RWPE2 (cell line): ENCODE results near the gene CFAP65.

Experiments used
- ATAC-seq: fragments of 200-7000 bp; cut with Tn5 transposase; 3 replicates; pipeline ENCODE4 v1.9.1; 2021; ENCODE audit warnings: low read depth
- DNase-seq: peaks from one replicate; pipeline ENCODE4 v3.0.0-alpha.2; 2020; ENCODE audit warnings: low spot score
- H3K27ac ChIP-seq: fragments of 450-650 bp; 2 replicates; pipeline ENCODE4 v1.5.1; 2017; ENCODE audit warnings: mild to moderate bottlenecking; ENCODE audit not compliant: poor library complexity, severe bottlenecking
- H3K27me3 ChIP-seq: fragments of 250-450 bp; sonication (Bioruptor Pico); 2 replicates; pipeline ENCODE4 v1.5.1; 2021; ENCODE audit warnings: mild to moderate bottlenecking, moderate library complexity; ENCODE audit not compliant: insufficient read depth, poor library complexity, severe bottlenecking
- H3K36me3 ChIP-seq: fragments of 250-450 bp; sonication (Bioruptor Pico); 2 replicates; pipeline ENCODE4 v1.5.1; 2020; ENCODE audit warnings: low read depth, mild to moderate bottlenecking, moderate library complexity
- H3K4me1 ChIP-seq: fragments of 250-450 bp; sonication (Bioruptor Pico); 2 replicates; pipeline ENCODE4 v1.5.1; 2021; ENCODE audit warnings: mild to moderate bottlenecking, moderate library complexity; ENCODE audit not compliant: insufficient read depth, poor library complexity, severe bottlenecking
- H3K4me3 ChIP-seq: fragments of 250-450 bp; sonication (Bioruptor Pico); 2 replicates; pipeline ENCODE4 v1.5.1; 2021; ENCODE audit warnings: mild to moderate bottlenecking, moderate library complexity; ENCODE audit not compliant: severe bottlenecking
- H3K9me3 ChIP-seq: fragments of 250-450 bp; sonication (Bioruptor Pico); 2 replicates; pipeline ENCODE4 v1.5.1; 2021; ENCODE audit warnings: mild to moderate bottlenecking, moderate library complexity; ENCODE audit not compliant: severe bottlenecking
- TF ChIP-seq, protein P1 (sequence below): fragments of 450-650 bp; IDR thresholded peaks from one replicate; pipeline ENCODE4 v1.5.1; 2017; ENCODE audit warnings: mild to moderate bottlenecking, moderate library complexity; ENCODE audit not compliant: poor library complexity, severe bottlenecking

Gene CFAP65

DNA sequence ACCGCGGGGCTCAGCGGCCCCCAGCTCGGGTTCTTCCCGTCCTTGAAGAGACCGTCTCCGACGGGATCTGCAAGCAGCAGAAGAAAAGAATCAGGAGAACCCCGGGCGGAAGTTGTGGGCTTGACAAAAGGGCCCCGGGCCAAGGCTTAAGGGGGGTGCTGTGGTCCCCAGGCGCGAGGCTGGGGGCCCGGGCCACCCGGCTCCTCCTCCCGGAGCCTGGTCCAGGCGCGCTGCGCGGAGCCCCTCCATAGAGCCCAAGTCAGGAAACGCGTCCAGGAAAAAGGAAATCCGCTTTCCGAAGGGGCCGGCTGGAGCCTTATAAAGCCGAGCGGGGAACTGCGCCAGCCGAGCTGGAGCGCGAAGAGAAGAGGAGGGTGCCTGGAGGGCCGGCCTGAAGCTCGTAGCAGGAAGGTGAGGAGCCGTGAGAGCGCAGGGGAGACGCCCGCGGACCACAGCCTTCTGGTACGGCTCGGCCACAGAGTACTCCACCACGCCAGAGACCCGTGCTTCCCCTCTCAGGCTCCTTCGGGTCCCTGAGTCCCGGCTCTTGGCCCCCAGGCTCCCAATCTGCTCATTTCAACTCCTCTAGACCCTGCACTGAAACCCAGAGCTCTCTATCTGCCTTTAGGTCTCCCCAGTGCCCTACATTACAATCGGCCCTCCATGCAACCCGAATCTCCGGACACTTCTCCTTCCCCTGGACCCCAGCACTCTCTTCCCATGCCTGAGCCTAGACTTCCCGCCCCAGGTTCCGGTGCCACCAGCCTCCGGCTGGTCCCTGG lies 56.9 kb downstream of the CFAP65 start:
- H3K9me3 ChIP-seq, result no peaks in the 10 kb centered on the region
- peaks cover 95% of the 10 kb centered on the region for H3K27me3 ChIP-seq
- H3K4me1 ChIP-seq, result no peaks in the 10 kb centered on the region
- no peaks in the 10 kb centered on the region for H3K36me3 ChIP-seq
- H3K27ac ChIP-seq, result no peak overlapping the region
- TF ChIP-seq, protein P1, sequence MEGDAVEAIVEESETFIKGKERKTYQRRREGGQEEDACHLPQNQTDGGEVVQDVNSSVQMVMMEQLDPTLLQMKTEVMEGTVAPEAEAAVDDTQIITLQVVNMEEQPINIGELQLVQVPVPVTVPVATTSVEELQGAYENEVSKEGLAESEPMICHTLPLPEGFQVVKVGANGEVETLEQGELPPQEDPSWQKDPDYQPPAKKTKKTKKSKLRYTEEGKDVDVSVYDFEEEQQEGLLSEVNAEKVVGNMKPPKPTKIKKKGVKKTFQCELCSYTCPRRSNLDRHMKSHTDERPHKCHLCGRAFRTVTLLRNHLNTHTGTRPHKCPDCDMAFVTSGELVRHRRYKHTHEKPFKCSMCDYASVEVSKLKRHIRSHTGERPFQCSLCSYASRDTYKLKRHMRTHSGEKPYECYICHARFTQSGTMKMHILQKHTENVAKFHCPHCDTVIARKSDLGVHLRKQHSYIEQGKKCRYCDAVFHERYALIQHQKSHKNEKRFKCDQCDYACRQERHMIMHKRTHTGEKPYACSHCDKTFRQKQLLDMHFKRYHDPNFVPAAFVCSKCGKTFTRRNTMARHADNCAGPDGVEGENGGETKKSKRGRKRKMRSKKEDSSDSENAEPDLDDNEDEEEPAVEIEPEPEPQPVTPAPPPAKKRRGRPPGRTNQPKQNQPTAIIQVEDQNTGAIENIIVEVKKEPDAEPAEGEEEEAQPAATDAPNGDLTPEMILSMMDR, result no peak
- DNase-seq, result peak; percentile 53
- no peak overlapping the region for H3K4me3 ChIP-seq
- peak; percentile 11; the same call in 1 of the 3 replicates for ATAC-seq

DNA sequence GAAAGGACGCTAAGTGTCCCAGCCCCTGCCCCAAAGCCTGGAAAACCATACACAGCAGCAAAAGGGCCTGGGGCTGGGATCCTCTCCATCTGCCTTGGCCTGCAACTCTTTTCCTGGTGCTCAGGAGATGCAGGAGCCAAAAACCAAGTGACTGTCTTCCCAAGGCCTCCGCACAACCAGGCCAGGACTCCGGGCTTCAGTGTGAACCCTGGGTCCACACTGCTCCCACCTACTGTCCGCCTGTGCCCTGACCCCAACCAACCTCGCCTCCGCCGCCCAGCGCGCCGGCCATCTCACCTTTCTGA lies 57.4 kb downstream of the CFAP65 start:
- no peaks in the 10 kb centered on the region for H3K4me1 ChIP-seq
- H3K27me3 ChIP-seq, result peaks cover 93% of the 10 kb centered on the region
- ATAC-seq, result no peak
- H3K4me3 ChIP-seq, result no peak overlapping the region
- H3K36me3 ChIP-seq, result no peaks in the 10 kb centered on the region
- H3K27ac ChIP-seq, result no peak overlapping the region
- no peaks in the 10 kb centered on the region for H3K9me3 ChIP-seq
- DNase-seq, result no peak
- TF ChIP-seq, protein P1, result no peak

DNA sequence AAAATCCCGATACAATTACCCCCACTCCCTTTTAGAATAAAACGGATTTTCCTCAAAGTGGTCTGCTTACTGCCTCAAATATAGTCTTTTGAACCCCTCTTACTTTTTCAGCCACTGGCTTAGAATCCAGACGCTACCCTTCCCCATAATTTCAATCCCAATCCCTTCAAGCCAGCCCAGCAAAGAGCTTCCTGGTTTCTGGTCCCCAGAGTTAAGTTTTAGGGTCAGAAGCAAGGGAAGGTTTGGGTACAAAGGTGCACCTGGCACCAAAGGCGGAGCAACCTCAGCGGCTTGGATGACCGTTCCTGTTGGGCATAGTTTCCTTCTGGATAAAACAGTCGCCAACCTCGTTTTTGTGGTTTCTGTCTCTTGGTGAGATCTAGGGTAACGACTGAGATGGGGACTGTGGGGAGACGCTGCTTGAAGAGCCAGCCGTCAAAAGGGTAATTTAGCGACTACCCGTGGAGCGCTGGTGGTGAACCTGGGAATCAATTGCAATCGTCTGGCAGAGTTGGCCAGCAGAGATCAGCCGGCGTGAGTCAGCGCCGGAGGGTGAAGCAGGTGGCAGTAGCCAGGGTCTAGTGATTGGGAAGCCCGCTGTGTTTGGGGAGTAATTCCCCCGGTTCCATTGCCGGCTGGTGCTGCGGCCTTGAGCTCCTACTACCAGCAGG lies 57.9 kb downstream of the CFAP65 start:
- no peaks in the 10 kb centered on the region for H3K9me3 ChIP-seq
- H3K36me3 ChIP-seq, result no peaks in the 10 kb centered on the region
- DNase-seq (no peak), ATAC-seq (no peak)
- peaks cover 91% of the 10 kb centered on the region for H3K27me3 ChIP-seq
- H3K27ac ChIP-seq, result no peak overlapping the region
- no peaks in the 10 kb centered on the region for H3K4me1 ChIP-seq
- TF ChIP-seq, protein P1, result no peak
- H3K4me3 ChIP-seq, result no peak overlapping the region

DNA sequence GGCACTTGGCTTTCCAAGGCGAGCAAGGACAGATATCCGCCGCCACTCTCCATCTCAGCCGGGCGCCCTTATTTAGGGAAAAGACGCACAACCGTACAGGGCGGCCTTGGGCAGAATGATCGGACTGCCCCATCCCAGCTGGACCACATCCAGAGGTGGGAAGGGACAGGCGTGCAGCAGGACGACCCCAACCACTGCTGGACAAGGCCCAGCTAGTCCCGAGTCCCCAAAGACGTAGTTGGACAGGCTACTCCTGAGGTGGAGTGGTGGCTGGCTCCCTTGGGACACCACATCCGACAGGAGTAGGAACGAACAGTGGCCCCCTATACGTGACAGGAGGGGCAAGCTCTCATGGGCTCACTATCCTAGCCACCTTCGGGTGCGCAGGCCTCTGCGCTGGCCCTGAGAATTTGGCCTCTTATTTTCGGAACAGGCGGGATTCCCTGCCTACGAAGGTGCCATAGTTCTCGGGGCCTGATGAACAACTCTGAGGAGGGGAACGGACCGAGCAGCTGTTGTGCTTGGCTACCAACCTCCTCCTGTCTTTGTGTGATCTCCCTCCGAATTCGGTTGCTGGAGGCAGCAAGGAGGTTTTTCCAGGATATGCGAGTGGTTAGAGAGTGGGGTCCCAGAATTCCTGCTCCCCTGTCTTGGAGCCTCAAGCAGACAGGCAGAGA lies 58.6 kb downstream of the CFAP65 start:
- Histone ChIP-seq H3K36me3 (no peaks in the 10 kb centered on the region), H3K27ac (no peak overlapping the region), H3K9me3 (no peaks in the 10 kb centered on the region), H3K27me3 (peaks cover 88% of the 10 kb centered on the region), H3K4me1 (no peaks in the 10 kb centered on the region), H3K4me3 (no peak overlapping the region)
- ATAC-seq (no peak), DNase-seq (no peak)
- TF ChIP-seq, protein P1, result no peak
